Fibroblast of villous mesenchyme (primary cell): ENCODE data around the gene PLCXD3. TPM values are rescaled to one million over a fixed set of nuclear protein-coding genes. Genes with fewer than 3 reads are reported as not detected.

Experiments
- DNase-seq: peaks from one replicate; pipeline ENCODE4 v3.0.0-alpha.2; 2010; ENCODE audit warnings: low read depth
- H3K4me3 ChIP-seq: 2 replicates; pipeline ENCODE4 v1.5.1; 2011; ENCODE audit warnings: low read depth, mild to moderate bottlenecking, low read length
- CTCF ChIP-seq: IDR thresholded peaks from 2 replicates; pipeline ENCODE4 v1.5.1; 2012; ENCODE audit warnings: low read depth, mild to moderate bottlenecking, low read length; ENCODE audit not compliant: insufficient read depth
- total RNA-seq: library from RNA; depleted of rRNA; stranded (reverse); fragments of >200 nt; gene quantifications from 2 replicates; pipeline ENCODE4 v1.2.3, GENCODE V29; 2012

The PLCXD3 gene
- total RNA-seq, 1 donor = 0.43 TPM

DNA sequence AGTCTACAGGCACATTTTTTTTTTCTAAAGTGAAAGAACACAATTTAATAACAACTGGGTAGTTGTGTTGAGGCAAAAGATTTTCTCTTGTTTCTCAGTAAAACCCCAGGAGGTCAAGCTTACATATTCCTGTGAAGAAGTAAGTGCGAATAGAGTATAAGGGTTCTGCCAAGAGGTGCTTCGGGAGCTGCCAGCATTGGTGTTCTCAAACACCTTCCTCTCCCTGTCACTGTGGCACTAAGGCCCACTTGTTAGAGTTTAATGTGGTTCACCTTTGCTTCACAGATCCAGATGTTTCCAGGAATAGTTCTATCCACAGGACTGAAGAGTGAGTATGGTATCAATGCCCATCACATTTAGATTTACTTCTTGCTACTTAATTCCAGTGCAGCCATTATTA is 205.3 kb downstream of the PLCXD3 start:
- H3K4me3 ChIP-seq = no peak overlapping the region
- DNase-seq = no peak
- TF ChIP-seq CTCF = no peak

DNA sequence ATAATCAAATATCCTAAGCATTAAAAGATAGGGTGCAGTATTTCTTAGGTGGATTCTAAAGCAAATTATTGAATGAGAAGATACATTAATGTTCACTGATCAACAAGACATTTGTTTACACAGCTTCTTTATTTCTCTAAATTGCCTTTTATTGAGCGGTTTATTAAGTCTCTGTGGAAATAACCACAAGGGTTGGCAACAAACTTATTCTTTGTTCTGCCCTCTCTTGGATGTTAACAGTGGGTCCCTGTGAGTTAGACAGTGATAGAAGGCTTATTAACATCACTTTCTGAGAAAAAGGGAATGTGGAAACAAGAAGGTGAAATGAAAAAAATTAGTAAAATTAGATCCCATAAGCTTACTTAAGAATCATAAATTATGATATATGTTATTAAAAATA is 214.3 kb downstream of the PLCXD3 start:
- H3K4me3 ChIP-seq = no peak overlapping the region
- DNase-seq = no peak
- no peak for TF ChIP-seq CTCF

DNA sequence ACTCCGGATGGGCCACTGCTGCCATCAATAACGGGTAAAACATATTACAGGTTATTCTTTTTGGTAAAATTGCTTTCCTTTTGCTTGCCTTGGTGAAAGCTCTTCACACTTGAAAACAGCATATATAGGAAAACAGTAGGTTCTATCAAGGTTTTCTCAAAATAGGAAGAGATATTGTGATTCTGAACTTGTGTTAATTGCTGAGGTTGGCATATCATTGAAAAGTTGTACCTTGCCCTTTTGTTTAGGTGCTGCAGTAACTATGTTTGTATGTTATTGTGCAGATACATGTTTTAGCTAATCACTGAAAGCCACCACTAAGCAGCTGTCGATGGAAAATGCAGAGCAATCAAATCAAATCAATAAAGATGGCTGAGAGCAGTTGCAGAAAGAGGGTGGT is 219.1 kb downstream of the PLCXD3 start:
- TF ChIP-seq CTCF = no peak
- no peak for DNase-seq
- no peak overlapping the region for H3K4me3 ChIP-seq

DNA sequence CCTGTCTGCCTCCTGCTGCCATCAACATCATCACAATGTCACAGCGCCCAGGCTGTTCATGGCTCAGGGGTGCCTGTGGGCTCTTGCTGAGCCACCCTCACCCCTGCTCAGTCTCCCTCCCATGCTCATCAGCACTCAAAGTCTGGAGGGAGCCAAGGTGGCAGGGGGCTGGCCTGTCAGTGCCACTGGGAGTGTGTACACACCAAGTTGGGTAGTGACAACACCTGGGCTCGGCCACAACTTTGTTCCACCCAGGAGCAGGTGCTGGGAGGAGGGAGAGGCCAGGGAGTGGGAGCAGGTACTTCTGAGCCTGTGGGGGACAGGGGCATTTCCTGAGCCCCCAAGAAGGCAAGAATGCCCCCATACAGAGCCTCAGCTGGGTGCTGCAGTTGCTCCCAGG is 219.6 kb downstream of the PLCXD3 start:
- TF ChIP-seq CTCF = no peak
- no peak for DNase-seq
- H3K4me3 ChIP-seq = no peak overlapping the region

GRCh38 chr5:41289970-41290464 is 220.4 kb downstream of the PLCXD3 start:
- no peak for TF ChIP-seq CTCF
- no peak overlapping the region for H3K4me3 ChIP-seq
- no peak for DNase-seq

DNA sequence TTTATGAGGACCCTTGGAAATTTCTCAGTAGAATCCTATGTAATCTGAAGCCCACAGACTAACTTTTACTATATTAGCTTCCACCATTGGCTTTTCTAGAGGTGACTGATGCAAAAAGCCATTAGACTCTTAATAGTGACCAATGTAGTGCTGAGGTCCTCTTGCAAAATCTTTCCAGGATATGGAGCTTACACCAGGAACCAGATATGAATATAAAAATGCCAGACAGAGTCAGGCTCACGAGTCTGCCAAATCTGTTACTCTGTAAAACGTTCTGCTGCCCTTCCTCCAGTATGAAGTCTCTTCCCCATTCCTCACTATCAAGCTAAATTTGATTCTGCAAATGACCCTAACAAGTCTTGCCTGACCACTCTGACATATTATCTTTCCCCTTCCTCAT is 223.7 kb downstream of the PLCXD3 start:
- no peak for TF ChIP-seq CTCF
- no peak for DNase-seq
- no peak overlapping the region for H3K4me3 ChIP-seq

GRCh38 chr5:41286165-41286564 is 224.2 kb downstream of the PLCXD3 start:
- no peak for DNase-seq
- TF ChIP-seq CTCF = no peak
- no peak overlapping the region for H3K4me3 ChIP-seq
